OCI-LY1 (cell line): ENCODE measurements around the gene RGS7.

ENCODE experiments used
- CTCF ChIP-seq: fragments of 200-600 bp; sonication (generic), shearing (Covaris generic); IDR thresholded peaks from 2 replicates; pipeline ENCODE4 v1.5.1; 2017; ENCODE audit warnings: mild to moderate bottlenecking, antibody characterized with exemption, low read length, moderate library complexity, mixed read lengths
- EZH2 ChIP-seq: fragments of 200-600 bp; sonication (generic), shearing (Covaris generic); IDR thresholded peaks from 2 replicates; pipeline ENCODE4 v1.8.0; 2017; ENCODE audit warnings: borderline replicate concordance, mixed run types, mild to moderate bottlenecking, antibody characterized with exemption, low read length, moderate library complexity, mixed read lengths

- TF ChIP-seq CTCF (no peak), EZH2 (no peak)
These were observed 90.9 kb downstream of the RGS7 start for GRCh38 chr1:241266121-241266520.
